ENCODE measurements around the gene CCL23.
"Not testable (repeated sequence)": the region's sequence is repeated elsewhere in the genome, so short reads cannot be mapped to it uniquely, and the experiment has no call there.

CCL23 gene

DNA sequence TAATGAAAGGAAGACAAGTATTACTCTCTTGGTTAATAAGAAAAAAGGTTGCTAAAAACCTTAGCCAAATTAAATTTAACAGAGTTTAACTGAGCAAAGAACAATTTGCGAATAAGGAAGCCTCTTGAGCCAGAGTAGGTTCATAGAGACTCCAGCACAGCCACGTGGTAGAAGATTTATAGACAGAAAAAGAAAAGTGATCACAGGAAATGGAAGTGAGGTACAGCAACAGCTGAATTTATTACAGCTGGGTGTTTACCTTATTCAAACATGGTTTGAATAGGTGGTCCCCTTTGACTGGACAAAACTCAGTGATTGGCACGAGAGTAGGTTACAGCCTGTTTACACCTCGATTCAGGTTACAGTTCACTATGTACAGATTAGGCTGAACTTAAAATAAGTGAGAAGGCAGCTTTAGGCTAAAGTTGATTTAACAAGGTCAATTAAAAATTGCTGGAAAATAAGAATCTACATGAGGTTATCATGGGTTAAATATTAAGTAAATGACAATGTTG is 13.1 kb downstream of the CCL23 start:
- DNase-seq (ENCODE audit: low read depth in 3 of 3, low spot score in 1 of 3): no peak

DNA sequence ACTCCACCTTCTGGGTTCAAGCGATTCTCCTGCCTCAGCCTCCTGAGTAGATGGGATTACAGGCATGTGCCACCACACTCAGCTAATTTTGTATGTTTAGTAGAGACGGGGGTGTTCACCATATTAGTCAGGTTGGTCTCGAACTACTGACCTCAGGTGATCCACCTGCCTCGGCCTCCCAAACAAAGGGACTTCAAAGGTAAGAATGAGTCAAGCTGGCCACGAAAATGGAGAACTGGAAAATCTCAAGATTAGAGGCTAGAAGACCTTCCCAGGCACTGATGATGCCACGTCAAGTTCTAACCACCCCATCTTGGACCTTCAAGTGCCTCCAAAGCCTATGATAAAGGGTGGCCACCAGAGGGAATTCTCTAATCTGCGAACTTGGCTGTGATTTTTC is 15.1 kb downstream of the CCL23 start:
- no peak for DNase-seq (ENCODE audit: low read depth in 3 of 3, low spot score in 1 of 3)

DNA sequence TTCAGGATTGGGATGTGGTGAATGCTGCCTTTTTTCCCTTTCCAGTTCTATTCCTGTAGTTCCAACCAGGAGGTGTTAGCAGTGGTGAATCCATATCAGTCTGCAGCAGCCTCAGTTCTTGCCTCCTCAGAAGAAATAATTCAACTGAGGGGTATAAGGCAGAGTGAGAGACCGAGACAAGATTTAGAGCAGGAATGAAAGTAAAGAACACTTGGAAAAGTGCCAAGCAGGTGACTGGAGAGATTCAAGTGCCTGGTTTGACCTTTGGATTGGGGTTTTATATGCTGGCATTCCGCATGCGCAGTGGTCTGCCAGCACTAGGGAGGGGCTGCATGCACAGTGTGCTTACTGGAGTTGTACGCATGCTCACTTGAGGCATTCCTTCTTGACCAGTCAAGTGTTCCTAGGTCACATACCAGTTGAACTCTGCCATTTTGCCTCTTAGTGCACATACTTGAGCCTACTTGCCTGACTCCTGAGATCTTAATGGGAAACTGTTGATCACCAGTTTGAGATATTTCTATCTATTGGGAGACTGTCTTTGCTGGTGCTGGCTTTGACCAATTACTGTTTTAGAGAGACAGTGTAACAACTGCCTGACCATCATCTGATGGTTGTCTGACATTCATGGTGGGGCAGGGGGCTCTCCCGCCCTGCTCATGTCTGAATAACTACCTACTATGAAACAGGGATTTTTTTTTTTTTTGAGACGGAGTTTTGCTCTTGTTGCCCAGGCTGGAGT is 15.7 kb downstream of the CCL23 start:
- DNase-seq (ENCODE audit: low read depth in 3 of 3, low spot score in 1 of 3): no peak

DNA sequence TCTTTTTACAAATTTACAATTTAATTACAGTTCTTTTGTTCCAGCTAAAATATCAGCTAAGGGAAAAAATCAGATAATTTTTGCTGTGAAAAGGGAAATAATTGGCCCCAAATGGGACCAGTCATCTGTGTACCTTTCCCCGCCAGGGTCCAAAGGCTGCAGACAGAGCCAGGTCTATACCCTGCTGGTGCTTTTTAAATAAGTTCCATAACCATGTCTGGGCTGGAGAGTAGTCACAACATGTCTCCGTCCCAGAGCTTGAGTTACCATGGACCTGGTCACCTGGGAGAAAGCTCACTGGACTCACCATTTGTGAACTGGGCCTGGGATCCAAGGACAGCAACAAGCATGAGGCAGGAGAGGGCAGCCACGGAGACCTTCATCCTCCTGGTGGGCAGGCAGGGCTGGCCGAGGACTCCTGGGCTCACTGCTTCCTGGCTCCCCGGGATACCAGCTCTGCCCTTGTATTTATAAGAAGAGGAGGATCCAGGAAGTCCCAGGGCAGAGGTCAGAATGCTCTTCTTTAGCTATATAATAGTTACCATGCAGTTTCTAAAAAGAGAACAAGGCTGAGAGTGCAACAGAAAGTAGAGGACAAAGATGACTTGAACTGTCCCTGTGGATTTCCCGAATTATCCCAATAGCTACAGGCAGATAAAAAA is 16.5 kb downstream of the CCL23 start, which contains the start of gene CCL15:
TSS of gene CCL15 (minus strand) at position 444 of the 662 bp plus-strand sequence. CDS start at position 383, 61 bp downstream.
- no peak for DNase-seq (ENCODE audit: low read depth in 3 of 3, low spot score in 1 of 3)

DNA sequence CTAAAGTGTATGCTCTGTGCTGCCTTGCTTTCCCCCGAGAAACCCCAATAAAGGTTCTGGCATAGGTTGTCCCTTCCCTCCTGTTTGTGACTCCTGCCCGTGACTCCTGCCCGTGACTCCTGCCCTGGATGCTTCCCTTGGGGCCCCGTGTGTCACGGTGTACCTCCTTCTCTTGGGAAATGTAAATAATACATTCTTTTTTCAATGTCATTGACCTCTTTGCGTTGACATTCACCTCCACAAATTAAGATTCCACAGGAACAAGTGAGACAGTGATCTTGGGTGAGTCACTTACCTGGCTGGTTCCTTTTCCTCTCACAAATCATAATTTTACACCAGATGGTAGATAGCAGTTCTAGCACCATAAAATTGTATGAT is 17.1 kb downstream of the CCL23 start:
- DNase-seq (ENCODE audit: low read depth in 3 of 3, low spot score in 1 of 3): no peak

DNA sequence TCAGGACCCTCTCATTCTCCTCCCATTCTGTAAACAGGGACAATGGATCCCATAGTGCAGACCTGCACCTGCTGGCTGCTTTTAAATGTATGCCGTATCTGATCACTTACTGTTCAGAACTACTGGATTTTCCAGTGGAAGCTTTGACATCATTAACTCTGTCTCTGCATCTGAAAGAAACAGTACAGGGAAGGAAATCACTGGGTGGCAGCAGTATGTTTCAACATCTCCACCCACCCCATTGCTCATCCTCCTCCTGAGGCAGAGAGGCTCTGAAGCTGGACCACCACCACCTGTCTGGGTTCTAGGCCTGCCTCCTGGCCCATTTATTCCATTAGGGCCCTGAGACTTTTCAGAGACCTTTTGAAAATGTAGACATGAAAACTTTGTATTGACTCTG is 19.0 kb downstream of the CCL23 start:
- DNase-seq (ENCODE audit: low read depth in 3 of 3, low spot score in 1 of 3): no peak

DNA sequence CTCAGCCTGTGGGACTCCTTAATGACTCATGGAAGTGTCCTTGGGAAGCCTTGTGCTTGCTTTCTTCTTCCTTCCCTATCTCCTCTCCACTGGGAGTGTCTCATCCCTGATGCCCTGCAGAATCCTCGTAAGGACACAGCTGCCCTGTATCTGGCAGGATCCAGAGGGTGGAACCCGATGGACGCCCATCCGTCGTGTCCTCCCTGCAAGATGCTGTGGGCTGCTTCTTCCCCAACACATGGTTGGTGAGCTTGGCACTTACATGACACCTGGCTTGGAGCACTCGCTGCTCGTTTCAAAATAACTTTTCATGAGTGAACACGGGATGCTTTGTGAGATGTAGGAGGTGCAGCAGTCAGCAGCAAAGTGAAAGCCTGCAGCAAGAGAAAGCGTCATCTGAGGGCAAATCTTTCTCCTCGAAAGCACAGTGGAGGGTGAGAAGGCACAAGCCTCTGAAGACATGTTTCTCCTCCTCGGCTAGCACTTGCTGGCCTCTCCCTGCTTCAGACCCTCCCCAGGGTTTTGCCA is 19.7 kb downstream of the CCL23 start:
- DNase-seq (ENCODE audit: low read depth in 3 of 3, low spot score in 1 of 3): no peak

DNA sequence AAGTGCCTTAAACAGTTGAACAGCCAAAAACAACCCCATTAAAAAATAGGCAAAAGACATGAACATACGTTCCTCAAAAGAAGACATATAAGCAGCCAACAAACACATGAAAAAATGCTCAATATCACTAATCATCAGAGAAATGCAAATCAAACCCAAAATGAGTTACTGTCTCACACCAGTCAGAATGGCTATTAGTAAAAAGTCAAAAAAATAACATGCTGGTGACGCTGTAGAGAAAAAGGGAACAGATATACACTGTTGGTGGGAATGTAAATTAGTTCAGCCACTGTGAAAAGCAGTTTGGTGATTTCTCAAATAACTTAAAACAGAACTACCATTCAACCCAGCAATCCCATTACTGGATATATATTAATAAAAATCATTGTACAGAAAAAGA is 22.4 kb downstream of the CCL23 start:
- not testable (repeated sequence) for DNase-seq (ENCODE audit: low read depth in 3 of 3, low spot score in 1 of 3)

DNA sequence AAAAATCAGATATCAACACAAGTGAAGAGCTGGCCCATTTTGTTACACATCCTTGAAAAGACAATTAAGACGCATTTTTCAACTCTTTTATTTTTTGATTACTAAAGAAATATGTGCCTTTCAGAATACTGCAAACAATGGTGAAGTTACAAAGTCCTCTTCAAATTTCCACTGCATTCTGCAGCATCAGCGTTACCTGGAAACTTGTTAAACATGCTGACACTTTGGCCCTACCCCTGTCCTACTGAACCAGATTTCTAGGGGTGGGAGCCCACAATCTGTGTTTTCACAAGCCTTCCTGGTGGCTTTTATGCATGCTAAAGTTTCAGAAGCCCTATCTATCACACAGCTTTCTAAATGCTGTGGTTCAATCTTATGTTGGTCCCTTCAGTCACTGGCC is 26.7 kb downstream of the CCL23 start:
- no peak for DNase-seq (ENCODE audit: low read depth in 3 of 3, low spot score in 1 of 3)

DNA sequence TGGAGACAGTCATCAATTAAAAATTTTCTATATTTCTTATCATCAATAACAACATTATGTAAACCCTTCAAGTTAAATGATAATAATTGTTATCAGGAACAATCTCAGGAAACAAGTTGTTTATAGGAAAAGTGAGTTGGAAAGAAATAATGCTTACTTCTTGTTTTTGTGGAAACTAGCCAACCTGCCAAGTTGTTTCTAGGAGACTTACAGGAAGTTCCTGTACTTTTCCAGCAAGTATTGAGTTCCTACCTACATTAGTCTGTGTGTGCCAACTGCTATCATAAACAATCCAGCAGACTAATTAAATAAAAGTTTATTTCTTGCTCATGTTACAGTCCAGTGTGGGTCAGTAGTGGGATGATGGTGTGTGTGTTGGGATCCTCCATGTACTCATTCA is 29.6 kb downstream of the CCL23 start:
- no peak for DNase-seq (ENCODE audit: low read depth in 3 of 3, low spot score in 1 of 3)

DNA sequence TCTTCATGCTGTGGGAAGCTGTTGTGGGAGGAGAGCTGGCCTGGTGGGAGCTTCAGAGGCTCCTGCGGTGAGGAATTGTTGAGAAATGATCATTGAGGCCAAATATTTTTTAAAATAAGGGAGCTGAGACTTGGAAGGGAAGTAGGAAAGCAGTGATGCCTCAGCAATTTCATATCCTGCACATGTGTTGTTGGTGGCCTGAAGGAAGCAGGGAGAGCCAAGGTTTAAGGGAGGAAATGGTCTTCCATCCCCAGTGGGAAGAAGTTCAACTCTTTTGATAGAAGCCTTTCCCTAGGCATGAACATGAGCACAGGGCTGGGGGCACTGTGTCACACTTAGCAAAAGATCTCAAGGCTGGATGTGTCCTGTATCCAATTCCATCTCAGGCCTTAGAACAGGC is 31.1 kb downstream of the CCL23 start, which contains the start of gene CCL14:
TSS of gene CCL14 (minus strand) at position 87 of the 400 bp plus-strand sequence. CDS start at position 7, 80 bp downstream.
- DNase-seq (ENCODE audit: low read depth in 3 of 3, low spot score in 1 of 3): no peak

DNA sequence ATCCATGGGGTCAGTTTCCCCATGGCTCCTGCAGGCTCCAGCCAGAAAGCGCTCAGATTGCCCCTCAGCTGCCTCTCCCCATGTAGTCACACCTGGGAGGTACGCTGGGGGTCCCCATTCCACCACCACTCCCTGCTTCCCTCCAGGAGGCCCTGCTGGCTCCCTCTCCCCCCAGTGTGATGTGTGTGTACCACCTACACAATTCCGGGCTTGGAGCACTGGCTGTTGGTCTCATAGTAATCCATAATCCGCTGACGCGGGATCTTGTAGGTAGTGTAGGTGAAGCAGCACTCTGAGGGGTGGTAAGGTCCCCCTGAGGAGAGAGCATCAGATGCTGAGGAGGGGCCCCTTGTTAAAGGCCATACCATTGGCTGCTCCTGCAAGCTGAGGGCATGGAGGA is 33.6 kb downstream of the CCL23 start:
- DNase-seq (ENCODE audit: low read depth in 3 of 3, low spot score in 1 of 3): no peak

DNA sequence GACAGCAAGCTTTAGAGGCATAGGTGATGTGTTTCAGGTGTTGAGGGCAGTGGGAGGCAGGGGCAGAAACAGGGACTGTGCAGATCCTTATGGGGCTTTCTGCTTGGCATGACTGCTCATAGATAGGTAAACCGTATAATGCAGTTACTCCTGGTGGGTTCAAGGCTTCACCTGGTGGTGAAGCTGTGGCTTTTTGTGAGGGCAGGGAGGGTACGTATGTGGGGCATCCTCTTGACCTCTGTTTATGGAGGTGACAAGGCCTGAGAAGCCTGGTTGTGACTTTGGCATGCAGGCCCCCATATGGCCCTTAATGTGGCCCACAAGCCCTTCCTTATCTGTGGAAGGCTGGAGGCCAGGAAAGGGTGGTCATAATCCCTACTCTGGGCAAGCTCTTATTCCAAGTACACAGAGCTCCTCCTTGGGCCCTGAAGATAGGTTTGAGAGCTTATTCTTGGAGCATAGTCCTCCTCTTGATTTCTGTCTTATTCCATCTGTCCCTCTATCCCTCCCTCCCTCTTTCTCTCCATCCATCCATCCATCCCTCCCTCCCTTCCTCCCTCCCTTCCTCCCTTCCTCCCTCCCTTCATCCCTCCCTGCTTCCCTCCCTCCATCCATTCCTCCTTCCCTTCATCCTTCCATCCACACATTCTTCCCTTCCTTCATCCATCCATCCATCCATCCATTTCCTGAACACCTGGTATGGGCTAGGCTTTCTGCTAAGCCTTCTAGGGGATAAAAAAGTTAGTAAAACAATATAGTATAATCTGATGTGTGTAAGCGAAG is 35.2 kb downstream of the CCL23 start:
- DNase-seq (ENCODE audit: low read depth in 3 of 3, low spot score in 1 of 3): no peak

DNA sequence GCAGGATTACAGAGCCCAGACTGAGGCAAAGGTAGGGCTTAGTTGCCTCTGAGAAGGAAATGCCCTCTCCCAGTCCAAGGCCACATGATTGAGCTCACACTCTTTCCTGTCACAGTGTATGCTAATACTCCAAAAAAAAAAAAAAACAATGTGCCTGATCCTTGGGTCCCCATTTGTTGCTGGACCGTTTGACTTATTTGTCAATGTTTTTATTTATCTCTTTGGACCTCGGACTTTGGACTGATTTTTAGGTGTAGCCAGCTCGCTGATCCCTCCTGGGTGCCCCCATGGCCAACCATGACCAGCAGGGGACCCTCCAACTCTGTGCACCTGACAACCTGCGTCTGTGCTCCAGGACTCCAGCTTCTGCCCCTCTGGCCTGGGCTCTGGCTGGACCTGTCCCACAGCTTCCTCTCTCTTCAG is 35.9 kb downstream of the CCL23 start:
- DNase-seq (ENCODE audit: low read depth in 3 of 3, low spot score in 1 of 3): no peak

DNA sequence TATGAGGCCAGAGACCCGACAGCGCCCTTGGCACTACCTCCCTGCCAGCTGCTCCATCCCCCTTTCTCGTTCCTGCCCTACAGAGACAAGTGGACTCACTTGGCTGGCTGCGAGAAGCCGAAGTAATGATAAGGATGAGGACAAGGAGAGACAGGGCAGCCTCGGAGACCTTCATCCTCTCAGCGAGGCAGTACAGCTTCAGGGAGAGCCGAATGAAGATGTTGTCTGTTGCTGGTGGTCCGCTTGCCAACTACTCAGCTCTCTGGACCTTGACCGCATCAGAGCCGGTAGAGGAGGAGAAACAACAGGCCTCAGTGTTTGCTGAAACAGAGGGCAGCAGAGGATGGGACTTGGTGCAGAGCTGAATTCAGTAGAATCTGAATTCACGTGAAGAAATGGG is 36.5 kb downstream of the CCL23 start, which contains the start of gene CCL16:
TSS of gene CCL16 (minus strand) at position 252 of the 400 bp plus-strand sequence. CDS start at position 175, 77 bp downstream.
- DNase-seq (ENCODE audit: low read depth in 3 of 3, low spot score in 1 of 3): no peak

DNA sequence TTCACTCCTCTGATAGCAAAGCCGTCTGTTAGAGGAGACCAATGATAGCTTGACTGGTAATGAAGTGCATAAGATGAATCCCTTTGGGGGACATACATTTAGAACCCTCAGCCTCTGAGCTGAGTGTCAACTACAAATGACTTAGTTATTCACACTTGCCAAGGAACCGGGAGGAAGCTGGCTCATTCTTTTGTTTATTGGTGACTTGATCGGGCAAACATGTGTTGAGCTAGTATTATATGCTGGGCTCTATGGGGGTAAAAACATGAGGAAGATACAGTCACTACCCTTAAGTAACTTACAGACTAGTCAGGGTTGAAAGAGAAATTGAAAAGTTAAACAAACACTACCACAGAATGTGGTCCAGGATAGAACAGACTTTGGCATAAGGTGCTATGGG is 39.4 kb downstream of the CCL23 start:
- DNase-seq (ENCODE audit: low read depth in 3 of 3, low spot score in 1 of 3): no peak

DNA sequence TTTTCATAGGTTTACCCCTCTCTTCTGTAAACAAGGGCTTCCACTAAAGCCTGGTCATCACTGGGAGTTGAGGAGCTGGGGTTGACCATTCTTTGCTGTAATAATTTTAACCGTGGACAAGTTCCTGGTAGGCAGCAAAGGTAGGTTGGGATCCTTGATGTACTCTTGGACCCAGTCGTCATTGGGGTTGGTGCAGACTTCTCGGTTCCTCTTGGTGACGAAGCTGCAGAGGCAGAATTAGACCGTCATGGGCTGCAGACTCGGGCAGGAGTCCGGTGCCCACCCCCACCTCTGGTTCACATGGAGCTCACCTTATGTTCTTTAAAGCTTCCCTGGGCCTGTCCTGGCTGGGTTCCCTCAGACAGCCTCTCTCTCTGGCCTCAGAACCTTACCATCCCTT is 40.3 kb downstream of the CCL23 start:
- no peak for DNase-seq (ENCODE audit: low read depth in 3 of 3, low spot score in 1 of 3)

DNA sequence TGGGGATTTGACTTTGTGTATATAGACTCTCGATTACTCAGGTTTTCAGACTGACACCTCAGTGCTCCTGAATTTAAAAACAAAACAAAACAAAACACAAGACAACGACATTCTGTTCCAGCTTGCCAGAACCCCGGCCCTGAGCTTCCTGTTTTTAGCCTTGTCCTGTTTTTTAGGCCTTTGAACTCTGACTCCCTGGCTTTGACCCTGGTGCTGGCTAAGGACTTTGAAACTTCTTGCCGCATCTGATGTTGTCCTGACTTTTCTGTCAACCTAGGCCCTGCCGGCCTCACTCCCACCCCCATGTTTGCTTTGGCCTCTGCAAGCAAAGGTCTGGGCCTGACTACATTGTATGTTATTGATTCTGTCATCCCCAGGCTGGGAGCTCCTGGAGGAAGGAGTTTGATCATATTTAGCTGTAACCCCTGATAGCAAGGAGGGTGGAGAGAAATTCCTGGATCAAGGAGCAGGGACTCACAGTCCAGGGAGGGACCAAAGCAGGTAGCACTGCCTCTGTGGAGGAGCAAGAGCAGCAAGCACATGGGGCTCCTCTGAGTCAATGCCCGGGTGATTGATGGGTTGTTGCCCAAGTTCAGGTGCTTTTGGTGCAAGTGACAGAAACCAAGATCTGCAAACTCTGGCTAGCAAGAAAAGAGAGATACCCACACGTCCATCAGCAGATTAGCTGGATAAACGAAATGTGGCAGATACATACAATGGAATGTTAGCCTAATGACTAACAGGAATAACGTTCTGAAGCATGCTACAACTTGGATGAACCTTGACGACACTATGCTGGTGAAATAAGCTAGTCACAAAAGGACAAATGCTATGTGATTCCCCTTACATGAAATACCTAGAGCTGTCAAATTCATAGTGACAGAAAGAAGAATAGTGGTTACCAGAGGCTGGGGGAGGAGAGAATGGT is 44.2 kb downstream of the CCL23 start:
- DNase-seq (ENCODE audit: low read depth in 3 of 3, low spot score in 1 of 3): no peak

DNA sequence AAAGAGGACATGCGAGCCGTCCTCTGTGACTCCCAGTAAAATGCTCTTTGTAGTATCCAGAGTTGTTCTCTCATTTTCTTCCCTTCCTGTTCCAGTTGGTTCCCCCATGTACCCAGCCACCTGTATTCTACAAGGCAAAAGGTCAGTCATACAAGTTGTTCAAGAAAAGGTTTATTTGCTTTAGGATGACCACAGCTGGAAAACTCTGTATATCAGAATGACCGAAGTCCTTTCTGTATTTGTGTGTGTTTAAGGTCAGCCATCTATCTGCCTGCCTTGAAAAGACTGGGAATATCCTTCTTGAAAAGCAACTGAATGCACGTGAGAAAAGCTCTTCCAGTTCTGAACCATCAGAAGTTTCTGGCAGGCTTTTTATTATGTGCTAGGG is 44.8 kb downstream of the CCL23 start:
- DNase-seq (ENCODE audit: low read depth in 3 of 3, low spot score in 1 of 3): no peak

DNA sequence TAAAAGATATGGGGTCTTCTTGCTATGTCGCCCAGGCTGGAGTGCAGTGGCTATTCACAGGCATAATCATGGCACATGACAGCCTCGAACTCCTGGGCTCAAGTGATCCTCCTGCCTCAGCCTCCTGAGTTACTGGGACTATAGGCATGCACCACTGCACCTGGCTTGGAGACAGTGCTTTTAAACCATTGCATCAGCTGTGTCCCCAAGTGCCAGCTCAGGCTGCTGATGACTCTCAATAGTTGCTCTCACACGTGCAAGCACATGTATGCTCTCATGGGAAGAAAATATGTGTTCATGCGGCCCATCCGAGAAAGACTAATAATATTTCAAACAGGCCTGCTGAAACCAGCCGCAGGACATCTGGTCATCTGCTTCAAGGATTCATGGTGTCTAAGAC is 45.2 kb downstream of the CCL23 start:
- DNase-seq (ENCODE audit: low read depth in 3 of 3, low spot score in 1 of 3): no peak
